Islet of Langerhans (tissue), 1 donor: ENCODE measurements around the gene IL15RA.
"Not testable (repeated sequence)": the region's sequence is repeated elsewhere in the genome, so short reads cannot be mapped to it uniquely, and the experiment has no call there.

Experiments
- FAIRE-seq: peaks from one replicate; lab custom pipeline; 2011; peaks lifted over from hg19 to GRCh38; lab: Jason Lieb, UNC

IL15RA gene

DNA sequence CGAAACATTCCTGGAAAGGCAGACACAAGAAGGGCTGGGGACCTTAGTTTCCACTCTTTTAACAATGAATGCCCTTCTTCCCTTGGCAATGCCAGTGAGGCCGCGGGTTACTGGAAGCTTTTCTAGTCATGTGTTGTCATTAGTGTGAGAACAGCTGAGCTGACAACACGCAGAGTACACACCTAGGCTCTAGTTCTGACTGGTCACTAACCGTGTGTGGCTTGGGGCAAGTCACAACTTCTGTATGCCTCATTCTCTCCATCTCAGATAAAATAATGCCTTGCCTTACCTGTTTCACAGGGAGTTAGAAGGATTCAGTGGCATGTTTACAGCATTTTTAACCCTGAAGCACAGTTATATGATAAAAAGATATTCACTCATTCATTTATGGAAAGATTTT, 55.6 kb downstream of the IL15RA start:
- FAIRE-seq = no peak

DNA sequence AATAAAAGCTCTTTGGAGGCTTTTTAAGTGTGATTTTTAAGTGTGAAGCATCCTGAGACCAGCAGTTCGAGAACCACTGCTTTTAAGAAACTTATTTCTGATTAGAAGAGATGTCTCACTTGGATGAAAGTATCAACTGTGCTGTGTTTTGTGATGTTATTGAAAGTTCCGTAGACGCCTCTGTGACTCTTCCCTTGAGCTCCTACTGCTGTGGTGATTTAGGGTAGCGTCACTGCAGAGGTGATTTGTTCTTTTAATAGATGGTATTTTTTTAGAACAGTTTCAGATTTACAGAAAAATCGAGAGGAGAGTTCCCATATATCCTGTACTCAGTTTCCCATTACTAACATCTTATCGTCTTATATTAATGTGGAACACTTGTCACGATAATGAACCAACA, 57.8 kb downstream of the IL15RA start:
- FAIRE-seq = no peak

DNA sequence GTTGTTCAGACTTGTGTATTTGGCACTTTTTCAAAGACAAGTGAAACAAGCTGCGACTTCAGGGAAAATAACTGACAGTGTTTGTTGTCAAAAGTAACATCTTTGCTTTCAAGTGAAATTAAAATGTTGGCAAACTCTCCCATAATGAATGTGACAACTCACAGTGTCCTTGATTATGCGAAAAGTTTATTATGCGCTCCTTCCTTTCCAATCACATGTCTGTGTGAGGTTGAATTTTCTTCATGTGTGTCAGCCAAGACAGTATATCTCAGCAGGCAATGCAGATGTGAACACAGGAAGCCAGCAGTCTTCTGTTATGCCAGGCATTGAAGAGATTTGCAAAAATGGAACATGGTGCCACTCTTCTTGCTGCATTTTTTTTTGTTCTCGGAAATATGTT, 58.6 kb downstream of the IL15RA start:
- no peak for FAIRE-seq

DNA sequence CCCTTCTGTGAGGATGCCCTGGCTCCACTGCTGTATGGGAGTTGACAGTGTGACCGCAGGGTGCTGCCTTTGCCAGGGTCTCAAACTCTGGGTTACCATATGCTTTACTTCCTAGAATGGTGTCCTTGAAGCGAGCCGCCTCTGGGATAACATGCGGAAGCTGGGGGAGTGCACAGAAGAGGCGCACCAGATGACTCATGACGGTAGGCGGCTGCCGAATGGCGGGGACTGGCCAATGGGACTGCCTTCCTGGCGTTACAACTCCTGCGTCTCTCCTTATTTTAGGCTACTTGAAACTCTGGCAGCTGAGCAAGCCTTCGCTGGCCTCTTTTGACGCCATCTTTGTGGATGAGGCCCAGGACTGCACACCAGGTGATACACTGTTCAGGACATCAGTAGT, 60.0 kb downstream of the IL15RA start:
- no peak for FAIRE-seq

DNA sequence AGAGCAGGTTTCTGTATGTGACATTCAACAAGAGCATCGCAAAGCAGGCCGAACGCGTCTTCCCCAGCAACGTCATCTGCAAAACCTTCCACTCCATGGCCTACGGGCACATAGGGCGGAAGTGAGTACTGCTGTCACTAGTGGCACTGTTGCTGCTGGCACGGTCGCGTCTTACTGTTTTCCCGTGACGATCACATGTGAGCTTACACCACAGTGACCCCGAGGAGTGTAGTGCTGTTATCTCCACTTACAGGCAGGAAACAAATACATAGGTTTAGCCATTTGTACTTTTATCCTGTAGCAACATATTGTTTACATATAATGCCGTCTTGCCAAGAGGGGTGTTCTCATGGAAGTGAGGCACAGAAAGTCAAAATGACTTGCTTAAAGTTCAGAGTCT, 61.9 kb downstream of the IL15RA start:
- FAIRE-seq = no peak

DNA sequence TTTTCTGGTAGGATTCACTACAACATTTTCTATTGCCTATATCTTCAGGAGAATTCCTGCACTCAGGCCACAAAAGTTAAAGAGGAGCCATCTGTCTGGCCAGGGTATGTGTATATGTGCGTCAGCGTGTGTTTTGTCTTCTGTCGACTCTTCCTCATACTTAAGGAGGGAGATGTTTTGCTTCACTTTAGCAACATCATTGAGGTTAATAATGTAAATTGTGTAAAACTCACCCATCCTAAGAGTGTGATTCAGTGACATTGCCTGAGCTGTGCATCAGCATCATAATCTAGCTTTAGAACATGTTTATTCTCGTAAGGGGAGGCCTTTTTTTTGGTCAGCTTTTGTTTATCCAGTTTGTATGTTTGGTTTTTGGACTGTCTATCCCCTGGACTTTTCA, 63.6 kb downstream of the IL15RA start:
- no peak for FAIRE-seq

DNA sequence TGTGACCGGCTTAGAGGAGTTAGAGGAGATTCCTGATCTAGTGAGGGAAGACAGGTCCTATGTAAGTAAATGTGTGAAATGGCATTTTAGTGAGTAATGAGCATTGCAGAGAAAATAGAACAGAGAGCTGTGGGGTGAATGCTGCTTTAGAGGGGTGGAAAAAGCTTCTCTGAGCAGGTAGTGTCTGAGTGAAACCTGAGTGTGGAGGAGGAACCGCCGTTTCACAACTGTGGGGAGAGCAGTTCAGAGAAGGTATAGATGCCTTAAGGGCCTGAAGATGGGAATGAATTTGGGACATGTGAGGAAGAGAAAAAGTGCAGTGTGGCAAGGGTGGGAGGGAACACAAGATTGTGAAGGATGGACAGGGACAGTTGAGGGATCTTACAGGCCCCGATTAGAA, 65.7 kb downstream of the IL15RA start:
- FAIRE-seq = no peak

DNA sequence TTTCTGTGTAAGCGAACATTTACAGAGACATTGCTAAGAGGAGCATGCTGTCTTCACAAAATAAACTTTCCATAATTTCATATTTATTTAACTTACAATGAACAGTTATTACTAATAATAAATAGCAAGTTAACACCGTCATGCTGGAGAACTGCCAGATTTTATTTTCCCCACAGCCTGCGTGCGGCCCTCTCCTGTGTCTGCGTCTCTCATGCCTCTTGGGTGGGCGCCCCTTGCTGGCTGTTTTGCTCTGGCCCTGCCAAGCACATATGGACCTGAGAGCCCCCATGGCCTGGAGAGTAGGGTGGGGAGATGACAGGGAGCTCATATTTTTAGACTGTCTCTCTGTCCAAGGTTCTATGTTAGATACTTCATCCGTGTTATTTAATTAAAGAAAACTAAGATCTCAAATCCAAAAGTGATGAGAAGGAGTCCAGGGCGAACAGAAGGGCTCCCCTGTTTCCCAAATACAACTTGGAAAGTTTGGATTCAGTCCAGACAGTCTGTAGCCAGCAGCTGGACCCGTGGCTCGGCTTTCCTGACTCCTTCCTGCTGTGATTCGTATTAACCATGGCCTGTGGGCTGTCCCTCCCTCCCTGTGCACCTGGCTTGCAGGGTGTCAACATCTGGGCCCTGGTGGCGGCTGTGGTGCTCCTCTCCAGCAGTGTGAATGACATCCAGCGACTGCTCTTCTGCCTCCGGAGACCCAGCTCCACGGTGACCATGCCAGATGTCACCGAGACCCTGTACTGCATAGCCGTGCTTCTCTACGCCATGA, 66.8 kb downstream of the IL15RA start:
- FAIRE-seq = no peak

DNA sequence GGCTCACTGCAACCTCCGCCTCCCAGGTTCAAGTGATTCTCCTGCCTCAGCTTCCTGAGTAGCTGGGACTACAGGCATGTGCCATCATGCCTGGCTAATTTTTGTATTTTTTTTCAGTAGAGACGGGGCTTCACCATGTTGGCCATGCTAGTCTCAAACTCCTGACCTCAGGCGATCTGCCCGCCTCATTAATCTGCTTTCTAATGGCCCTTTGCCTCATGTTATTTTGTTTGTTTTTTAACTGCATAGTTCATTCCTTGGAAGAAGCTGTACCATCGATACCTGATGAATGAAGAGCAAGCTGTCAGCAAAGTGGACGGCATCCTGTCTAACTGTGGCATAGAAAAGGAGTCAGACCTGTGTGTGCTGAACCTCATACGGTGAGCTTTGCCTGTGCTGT, 68.7 kb downstream of the IL15RA start:
- not testable (repeated sequence) for FAIRE-seq

DNA sequence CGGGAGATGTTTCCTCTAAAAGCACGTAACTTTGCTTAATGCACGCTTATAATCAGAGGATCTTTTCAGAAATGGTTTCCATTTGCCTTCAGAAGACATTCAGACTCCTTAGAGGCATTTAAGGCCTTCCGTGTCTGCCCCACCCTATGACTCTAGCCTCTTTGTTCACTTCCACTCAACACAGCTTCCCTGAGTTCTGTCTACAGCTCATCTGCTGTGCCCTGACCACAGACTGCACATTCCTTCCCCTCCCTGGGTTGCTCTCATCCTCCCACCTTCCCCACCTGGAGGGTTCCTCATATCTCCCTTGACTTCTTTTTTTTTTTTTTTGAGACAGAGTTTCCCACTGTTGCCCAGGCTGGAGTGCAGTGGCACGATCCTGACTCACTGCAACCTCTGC, 70.7 kb downstream of the IL15RA start:
- FAIRE-seq = no peak

DNA sequence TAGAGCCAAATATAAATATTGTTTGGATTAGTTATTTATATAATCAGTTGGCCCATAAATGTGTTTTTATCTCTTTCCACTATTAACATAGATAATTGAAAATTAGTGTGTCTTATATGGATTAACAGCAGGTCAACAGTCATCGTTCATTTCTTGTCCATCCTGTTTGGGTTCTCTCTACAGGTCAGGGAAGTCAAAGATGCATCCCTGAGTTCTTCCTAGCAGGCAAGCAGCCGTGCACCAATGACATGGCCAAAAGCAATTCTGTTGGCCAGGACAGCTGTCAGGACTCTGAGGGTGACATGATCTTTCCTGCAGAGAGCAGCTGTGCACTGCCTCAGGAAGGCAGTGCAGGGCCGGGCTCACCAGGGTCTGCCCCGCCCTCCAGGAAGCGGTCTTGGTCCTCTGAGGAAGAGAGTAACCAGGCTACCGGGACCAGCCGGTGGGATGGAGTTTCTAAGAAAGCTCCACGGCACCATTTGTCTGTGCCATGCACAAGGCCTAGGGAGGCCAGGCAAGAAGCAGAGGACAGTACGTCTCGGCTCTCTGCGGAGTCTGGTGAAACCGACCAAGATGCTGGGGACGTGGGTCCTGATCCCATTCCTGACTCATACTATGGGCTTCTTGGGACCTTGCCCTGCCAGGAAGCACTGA, 71.4 kb downstream of the IL15RA start:
- FAIRE-seq = no peak

DNA sequence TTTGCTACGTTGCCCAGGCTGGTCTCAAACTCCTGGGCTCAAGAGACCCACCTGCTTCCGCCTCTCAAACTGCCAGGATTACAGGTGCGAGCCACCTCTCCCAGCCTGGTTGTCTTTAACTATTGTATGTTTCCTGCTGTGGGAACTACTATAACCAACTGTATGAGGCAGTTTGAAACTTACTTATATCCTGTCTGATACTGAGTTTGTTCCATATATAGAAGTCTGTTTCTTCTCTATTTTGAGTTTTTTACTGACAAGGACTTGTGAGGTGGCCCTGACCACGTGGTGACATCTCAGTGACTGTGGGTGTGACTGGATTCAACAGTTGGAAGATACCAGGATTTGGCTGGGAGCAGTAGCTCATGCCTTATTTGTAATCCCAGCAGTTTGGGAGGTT, 73.1 kb downstream of the IL15RA start:
- no peak for FAIRE-seq

DNA sequence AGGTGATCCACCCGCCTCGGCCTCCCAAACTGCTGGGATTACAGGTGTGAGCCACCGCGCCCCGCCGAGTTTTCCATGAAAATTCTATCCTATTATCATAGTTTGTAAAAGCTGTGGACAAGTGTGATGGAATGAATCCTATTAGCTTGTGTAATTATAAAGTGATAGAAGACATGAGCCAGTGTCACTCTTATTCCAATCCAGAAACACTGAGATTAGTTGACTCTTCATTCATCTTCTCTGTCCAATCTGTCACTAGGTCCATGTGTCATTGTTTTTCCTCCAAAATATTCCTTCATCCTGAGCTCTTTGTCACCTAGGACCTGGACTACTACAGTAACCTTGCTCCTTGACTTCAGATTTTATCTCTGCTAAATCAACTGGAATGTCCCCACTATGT, 73.8 kb downstream of the IL15RA start:
- no peak for FAIRE-seq

DNA sequence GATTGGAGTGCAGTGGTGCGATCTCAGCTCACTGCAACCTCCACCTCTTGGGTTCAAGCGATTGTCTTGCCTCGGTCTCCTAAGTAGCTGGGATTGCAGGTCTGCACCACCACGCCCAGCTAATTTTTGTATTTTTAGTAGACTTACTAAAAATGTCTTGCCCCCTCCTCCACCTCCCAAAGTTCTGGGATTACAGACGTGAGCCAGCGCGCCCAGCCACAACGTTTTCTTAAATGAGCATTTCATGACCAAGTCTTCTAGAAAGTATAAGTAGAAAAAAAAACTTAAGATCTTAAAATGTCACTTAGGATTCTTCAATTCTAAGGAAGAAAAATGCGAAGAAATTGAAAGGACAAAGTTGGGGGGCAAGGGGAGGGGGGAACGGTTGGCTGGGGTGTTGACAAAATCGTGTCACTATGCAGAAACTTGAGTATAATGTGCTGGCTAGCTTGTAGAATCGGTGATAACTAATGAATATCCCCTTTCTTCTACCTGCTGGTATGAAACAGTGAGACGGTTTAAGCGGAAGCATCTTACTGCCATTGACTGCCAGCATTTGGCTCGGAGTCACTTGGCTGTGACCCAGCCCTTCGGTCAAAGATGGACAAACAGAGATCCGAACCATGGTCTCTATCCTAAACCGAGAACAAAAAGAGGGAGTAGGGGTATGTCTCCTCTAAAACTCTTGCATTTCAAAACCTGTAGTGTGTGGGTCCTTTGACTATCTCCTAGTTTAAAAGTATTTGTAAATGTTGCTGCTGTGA, 74.7 kb downstream of the IL15RA start:
- FAIRE-seq = no peak
